Measurements from ENCODE around the gene ULK4. TPM values are rescaled to one million over a fixed set of nuclear protein-coding genes. Genes with fewer than 3 reads are reported as not detected.

The ULK4 gene
- total and polyA plus RNA-seq, 9 of the 15 experiments (the other 6 are each of a cell fraction or from before 2014, with no cell fraction given) = 3.0 to 5.9 (median 3.5) TPM

DNA sequence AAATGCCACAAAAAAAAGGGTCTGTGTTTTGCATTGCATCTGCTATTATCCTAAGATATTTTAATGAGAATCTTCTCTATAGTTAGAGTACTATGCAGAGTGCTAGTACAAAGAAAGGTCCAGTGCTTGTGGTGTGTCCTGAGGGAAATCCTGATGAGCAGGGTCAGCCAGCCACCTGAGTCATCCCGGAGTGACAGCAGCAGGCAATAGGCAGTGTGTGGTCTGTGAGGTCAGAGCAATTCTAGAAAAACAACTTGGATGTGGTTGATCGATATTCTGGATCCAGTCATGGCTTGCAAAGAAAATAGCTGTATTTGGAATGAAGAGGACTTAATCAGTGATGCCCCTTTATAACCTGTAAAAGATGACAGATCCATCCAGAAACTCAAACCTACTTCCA lies 643.4 kb downstream of the ULK4 start:
- Histone ChIP-seq H3K9me1 (ENCODE audit: control insufficient read depth, insufficient read depth, low read length) (no peaks in the 10 kb centered on the region), H4K20me1 (replicated peaks; ENCODE audit: control insufficient read depth, insufficient read depth, low read length) (no peaks in the 10 kb centered on the region), H3K9ac (ENCODE audit: insufficient read depth in 1 of 2, low read depth in 2 of 2, low read length in 2 of 2) (no peak overlapping the region), H3K36me3 (ENCODE audit: control insufficient read depth, insufficient read depth, low read length) (no peaks in the 10 kb centered on the region), H3K79me2 (ENCODE audit: control insufficient read depth, insufficient read depth, low read length) (no peaks in the 10 kb centered on the region), H3K4me3 (no peak overlapping the region), H3K27ac (ENCODE audit: extremely low read depth, low read depth, low read length) (no peak overlapping the region), H3K9me3 (replicated peaks; ENCODE audit: control insufficient read depth, insufficient read depth, low read depth, low read length) (no peaks in the 10 kb centered on the region), H3K4me2 (ENCODE audit: insufficient read depth, low read length) (no peak overlapping the region), H2AFZ (ENCODE audit: low read depth, low read length) (no peak overlapping the region), H3K4me1 (replicated peaks in 1 of 2; ENCODE audit: control insufficient read depth in 2 of 2, insufficient read depth in 2 of 2, low read length in 2 of 2) (no peaks in the 10 kb centered on the region; a peak in 1 of 5 replicates), H3K27me3 (ENCODE audit: control insufficient read depth in 2 of 2, insufficient read depth in 2 of 2, low read length in 2 of 2) (peaks cover 2 to 11% of the 10 kb centered on the region in 2 experiments; a peak in 3 of 5 replicates)
- 3% methylated on average over 2 of the region's 2 CpGs for WGBS (ENCODE audit: insufficient coverage, low coverage, missing lambda C conversion rate)
- no peak for FAIRE-seq
- CTCF ChIA-PET (ENCODE audit: low intra/inter-chr PET ratio) = no interaction called here
- no peak for ATAC-seq
- no TSS peak for BruUV-seq (replicated peaks)
- POLR2A ChIA-PET = interaction anchor here (0.5 kb wide), 1 partner anchor 255 kb away, joined by 3 read pairs; no protein-coding TSS in a partner anchor
- in situ Hi-C loops (cut with MboI) (no loop called here), intact Hi-C loops (cut with micrococcal nuclease) (no loop called here)
- no peak for DNase-seq (ENCODE audit: extremely low read depth in 1 of 4, low spot score in 3 of 4)
- no peak for TF ChIP-seq TOE1 (IDR thresholded peaks at IDR 0.05; ENCODE audit: borderline replicate concordance)
- no peak for TF ChIP-seq TOE1 (CRISPR knock-in tag; IDR thresholded peaks at IDR 0.05; ENCODE audit: borderline replicate concordance, low read depth)
- no peak for TF ChIP-seq ESRRB (CRISPR knock-in tag; IDR thresholded peaks at IDR 0.05; ENCODE audit: borderline replicate concordance)
- TF ChIP-seq, protein P1, sequence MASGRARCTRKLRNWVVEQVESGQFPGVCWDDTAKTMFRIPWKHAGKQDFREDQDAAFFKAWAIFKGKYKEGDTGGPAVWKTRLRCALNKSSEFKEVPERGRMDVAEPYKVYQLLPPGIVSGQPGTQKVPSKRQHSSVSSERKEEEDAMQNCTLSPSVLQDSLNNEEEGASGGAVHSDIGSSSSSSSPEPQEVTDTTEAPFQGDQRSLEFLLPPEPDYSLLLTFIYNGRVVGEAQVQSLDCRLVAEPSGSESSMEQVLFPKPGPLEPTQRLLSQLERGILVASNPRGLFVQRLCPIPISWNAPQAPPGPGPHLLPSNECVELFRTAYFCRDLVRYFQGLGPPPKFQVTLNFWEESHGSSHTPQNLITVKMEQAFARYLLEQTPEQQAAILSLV (tag; IDR thresholded peaks at IDR 0.05) = no peak
- no peak for TF ChIP-seq WHSC1 (IDR thresholded peaks at IDR 0.05; ENCODE audit: low read length)
- no peak for TF ChIP-seq SP2 (IDR thresholded peaks at IDR 0.05; ENCODE audit: extremely low read depth, low read depth, low read length, poor library complexity, severe bottlenecking)
- TF ChIP-seq ZNF586 (CRISPR knock-in tag; conservative IDR thresholded peaks at IDR 0.05) = no peak
- TF ChIP-seq, protein P2, sequence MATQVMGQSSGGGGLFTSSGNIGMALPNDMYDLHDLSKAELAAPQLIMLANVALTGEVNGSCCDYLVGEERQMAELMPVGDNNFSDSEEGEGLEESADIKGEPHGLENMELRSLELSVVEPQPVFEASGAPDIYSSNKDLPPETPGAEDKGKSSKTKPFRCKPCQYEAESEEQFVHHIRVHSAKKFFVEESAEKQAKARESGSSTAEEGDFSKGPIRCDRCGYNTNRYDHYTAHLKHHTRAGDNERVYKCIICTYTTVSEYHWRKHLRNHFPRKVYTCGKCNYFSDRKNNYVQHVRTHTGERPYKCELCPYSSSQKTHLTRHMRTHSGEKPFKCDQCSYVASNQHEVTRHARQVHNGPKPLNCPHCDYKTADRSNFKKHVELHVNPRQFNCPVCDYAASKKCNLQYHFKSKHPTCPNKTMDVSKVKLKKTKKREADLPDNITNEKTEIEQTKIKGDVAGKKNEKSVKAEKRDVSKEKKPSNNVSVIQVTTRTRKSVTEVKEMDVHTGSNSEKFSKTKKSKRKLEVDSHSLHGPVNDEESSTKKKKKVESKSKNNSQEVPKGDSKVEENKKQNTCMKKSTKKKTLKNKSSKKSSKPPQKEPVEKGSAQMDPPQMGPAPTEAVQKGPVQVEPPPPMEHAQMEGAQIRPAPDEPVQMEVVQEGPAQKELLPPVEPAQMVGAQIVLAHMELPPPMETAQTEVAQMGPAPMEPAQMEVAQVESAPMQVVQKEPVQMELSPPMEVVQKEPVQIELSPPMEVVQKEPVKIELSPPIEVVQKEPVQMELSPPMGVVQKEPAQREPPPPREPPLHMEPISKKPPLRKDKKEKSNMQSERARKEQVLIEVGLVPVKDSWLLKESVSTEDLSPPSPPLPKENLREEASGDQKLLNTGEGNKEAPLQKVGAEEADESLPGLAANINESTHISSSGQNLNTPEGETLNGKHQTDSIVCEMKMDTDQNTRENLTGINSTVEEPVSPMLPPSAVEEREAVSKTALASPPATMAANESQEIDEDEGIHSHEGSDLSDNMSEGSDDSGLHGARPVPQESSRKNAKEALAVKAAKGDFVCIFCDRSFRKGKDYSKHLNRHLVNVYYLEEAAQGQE (IDR thresholded peaks at IDR 0.05; ENCODE audit: borderline replicate concordance) = no peak
- TF ChIP-seq, protein P2 (CRISPR knock-in tag; IDR thresholded peaks at IDR 0.05; ENCODE audit: low read depth) = no peak
- TF ChIP-seq NFRKB (IDR thresholded peaks at IDR 0.05; ENCODE audit: low read depth) = no peak

Data from K562 (cell line).